GM06990 (cell line): ENCODE results near the gene CDC23.
"Not testable (repeated sequence)": the region's sequence is repeated elsewhere in the genome, so short reads cannot be mapped to it uniquely, and the experiment has no call there.

ENCODE experiments used
- DNase-seq: peaks from one replicate; pipeline ENCODE4 v3.0.0-alpha.2; 2011; ENCODE audit not compliant: insufficient read length; ENCODE audit errors: extremely low read depth
- H3K27me3 ChIP-seq: replicated peaks from 2 replicates; pipeline ENCODE4 v1.6.0; 2011; ENCODE audit warnings: low read length; ENCODE audit not compliant: control insufficient read depth, insufficient read depth
- H3K36me3 ChIP-seq: 2 replicates; pipeline ENCODE4 v1.5.1; 2011; ENCODE audit warnings: low read length; ENCODE audit not compliant: control insufficient read depth, insufficient read depth
- H3K4me3 ChIP-seq: replicated peaks from 2 replicates; pipeline ENCODE4 v1.5.1; 2011; ENCODE audit warnings: low read depth, mild to moderate bottlenecking, control low read depth, low read length
- TF ChIP-seq, protein P1 (sequence below): IDR thresholded peaks from 2 replicates; pipeline ENCODE4 v1.5.1; 2011; ENCODE audit warnings: low read length, control low read depth, mild to moderate bottlenecking, inconsistent platforms; ENCODE audit not compliant: insufficient read depth, poor library complexity, severe bottlenecking

CDC23 gene, protein sequence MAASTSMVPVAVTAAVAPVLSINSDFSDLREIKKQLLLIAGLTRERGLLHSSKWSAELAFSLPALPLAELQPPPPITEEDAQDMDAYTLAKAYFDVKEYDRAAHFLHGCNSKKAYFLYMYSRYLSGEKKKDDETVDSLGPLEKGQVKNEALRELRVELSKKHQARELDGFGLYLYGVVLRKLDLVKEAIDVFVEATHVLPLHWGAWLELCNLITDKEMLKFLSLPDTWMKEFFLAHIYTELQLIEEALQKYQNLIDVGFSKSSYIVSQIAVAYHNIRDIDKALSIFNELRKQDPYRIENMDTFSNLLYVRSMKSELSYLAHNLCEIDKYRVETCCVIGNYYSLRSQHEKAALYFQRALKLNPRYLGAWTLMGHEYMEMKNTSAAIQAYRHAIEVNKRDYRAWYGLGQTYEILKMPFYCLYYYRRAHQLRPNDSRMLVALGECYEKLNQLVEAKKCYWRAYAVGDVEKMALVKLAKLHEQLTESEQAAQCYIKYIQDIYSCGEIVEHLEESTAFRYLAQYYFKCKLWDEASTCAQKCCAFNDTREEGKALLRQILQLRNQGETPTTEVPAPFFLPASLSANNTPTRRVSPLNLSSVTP

DNA sequence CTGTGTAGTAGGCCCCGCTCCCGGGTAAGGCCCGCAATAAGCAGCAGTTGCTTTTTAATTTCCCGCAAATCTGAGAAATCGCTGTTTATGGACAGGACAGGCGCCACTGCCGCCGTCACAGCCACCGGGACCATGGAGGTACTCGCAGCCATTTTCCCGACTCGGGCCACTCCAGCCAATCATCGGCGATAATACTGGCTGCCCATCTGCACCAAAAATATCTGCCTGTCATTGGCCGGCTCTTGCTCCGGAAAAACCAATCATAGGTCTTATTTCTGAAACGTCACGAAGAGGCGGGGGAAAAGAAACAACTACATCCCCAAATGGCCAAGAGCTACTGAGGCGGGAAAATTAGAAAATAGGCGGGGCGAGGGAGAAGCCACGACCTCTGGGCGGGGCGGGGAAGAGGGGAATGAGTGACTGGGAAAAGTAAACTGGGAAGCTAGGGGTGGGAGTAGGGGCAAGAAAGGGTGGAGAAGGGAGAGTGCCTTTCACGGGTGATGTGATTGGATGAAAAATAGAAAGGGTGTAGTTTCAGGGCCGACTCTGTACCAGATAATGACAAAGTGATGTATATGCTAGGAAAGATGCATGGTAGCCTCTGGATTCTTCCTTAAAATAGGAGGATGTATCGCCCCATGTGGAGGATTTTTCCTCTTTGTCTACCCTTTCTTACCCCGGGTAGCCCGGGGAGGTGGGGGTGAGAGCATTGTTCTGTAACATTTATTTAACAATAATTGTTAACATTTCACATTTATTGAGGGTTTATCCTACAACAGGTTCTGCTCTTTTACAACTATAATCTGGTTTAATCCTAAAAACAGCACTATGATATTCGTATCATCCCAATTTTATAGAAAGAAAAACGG is at the start of gene CDC23:
TSS of gene CDC23 (minus strand) at position 163 of the 869 bp plus-strand sequence. CDS start at position 152, 11 bp downstream.
- TF ChIP-seq, protein P1, sequence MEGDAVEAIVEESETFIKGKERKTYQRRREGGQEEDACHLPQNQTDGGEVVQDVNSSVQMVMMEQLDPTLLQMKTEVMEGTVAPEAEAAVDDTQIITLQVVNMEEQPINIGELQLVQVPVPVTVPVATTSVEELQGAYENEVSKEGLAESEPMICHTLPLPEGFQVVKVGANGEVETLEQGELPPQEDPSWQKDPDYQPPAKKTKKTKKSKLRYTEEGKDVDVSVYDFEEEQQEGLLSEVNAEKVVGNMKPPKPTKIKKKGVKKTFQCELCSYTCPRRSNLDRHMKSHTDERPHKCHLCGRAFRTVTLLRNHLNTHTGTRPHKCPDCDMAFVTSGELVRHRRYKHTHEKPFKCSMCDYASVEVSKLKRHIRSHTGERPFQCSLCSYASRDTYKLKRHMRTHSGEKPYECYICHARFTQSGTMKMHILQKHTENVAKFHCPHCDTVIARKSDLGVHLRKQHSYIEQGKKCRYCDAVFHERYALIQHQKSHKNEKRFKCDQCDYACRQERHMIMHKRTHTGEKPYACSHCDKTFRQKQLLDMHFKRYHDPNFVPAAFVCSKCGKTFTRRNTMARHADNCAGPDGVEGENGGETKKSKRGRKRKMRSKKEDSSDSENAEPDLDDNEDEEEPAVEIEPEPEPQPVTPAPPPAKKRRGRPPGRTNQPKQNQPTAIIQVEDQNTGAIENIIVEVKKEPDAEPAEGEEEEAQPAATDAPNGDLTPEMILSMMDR: no peak
- Histone ChIP-seq H3K27me3 (no peaks in the 10 kb centered on the region), H3K36me3 (peaks cover 3% of the 10 kb centered on the region), H3K4me3 (peak within 1 kb of the TSS; percentile 100)
- DNase-seq: peak; percentile 84

DNA sequence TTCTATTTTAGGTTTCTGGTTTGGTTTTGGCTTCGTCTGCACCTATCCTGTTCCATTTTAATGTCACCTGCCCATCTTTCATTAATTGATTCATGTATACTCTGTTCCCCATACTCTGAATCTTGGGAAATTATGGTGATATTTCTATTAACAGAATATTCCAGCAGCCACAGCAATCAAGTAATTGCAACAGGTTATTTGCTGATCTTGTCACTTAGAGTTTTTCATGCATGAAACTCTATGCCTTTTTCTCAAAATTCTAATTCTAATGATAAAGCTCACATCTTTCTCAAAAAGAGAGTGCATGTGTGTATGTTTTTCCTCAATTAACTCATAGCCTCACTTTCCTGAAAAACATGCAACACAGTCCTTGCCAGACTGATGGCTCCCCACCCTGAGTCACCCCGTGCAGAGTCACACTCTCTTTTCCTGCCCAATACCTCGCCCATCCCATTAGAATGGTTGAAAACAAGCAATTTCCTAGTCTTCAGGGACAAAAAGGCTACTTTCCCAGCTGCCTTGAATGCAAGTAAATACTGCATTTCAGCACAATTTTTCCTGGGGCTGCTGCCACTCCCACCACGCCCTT is 45.7 kb upstream of the CDC23 start:
- DNase-seq: no peak
- Histone ChIP-seq H3K4me3 (no peak overlapping the region), H3K27me3 (no peaks in the 10 kb centered on the region; the same call in 1 of the 2 replicates), H3K36me3 (no peaks in the 10 kb centered on the region)
- TF ChIP-seq, protein P1: no peak

DNA sequence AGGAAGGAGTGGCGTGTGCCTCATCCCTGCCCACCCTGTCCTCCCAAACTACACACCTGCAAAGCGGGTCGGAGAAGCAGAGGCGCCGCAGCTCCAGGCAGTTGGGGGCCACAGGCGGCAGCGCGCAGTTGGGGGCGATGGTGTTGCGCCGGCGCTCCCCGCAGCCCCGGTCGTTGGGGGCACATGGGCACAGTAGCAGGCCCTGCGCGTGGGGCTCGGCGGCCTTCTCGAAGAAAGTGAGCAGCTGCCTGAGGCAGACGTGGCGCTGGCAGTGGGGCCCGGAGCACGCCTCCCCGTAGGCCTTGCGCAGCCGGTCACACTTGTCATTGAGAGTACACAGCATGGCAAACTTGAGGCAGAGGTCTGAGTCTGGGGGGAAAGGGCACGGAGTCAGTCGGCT is 44.5 kb upstream of the CDC23 start:
- DNase-seq: no peak
- TF ChIP-seq, protein P1: no peak
- Histone ChIP-seq H3K36me3 (no peaks in the 10 kb centered on the region), H3K27me3 (no peaks in the 10 kb centered on the region), H3K4me3 (no peak overlapping the region)

DNA sequence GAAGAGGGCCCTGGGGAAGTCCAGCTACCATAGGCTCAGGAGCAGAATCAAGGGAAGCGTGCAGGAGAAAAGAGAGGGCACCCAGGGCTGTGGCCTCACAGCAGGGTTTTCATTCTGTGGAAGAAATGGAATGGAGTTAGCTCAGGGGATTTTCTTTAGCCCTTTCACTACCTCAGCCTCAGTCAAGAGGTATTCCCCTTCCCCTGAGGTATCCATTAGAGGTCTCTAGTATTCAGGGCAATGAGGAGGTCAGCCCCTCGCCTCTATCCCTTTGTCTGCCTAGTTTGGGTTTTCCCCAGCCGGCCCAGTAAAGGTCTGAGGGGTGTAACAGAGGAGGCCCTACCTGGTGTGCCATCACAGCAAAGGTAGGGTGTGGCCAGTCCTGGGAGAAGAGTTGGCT is 39.8 kb upstream of the CDC23 start:
- no peak overlapping the region for H3K4me3 ChIP-seq
- no peak for DNase-seq

DNA sequence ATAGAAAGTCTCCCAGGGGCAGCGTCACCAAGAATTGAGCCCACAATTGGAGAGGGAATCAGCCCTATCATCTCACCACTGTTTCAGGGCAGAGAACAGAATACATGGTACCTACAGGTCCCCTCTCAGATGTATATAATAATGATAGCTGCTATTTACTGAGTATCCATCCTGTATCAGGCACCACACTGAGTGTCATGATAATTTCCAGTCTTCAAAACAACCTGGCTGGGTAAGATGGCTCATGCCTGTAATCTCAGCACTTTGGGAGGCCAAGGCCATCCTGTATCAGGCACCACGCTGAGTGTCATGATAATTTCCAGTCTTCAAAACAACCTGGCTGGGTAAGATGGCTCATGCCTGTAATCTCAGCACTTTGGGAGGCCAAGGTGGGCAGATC is 34.7 kb upstream of the CDC23 start:
- H3K36me3 ChIP-seq, H3K27me3 ChIP-seq, H3K4me3 ChIP-seq, DNase-seq: not testable (repeated sequence)

More for the DNA sequence above, 39.8 kb upstream of the CDC23 start:
- Histone ChIP-seq H3K27me3 (no peaks in the 10 kb centered on the region), H3K36me3 (no peaks in the 10 kb centered on the region)
- TF ChIP-seq, protein P1: no peak

DNA sequence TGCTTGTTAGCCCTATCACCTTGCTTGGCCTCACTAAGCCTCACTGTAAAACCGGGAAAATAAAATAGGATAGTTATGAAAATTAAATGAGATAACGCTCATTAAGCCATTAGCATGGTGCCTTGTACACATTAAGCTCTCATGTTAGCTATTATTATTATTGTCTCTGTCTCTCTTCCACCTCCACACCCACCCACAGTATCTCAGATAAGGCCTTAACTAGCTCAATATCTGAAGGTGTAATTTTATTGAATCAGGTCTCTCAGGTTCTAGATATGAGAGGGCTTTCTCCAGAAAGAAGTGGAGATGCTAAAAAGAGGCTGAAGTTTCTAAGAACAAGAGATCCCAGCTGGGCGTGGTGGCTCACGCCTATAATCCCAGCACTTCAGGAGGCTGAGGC is 33.7 kb upstream of the CDC23 start:
- H3K4me3 ChIP-seq: no peak overlapping the region
- no peaks in the 10 kb centered on the region for H3K36me3 ChIP-seq
- no peaks in the 10 kb centered on the region; the same call in 1 of the 2 replicates for H3K27me3 ChIP-seq
- TF ChIP-seq, protein P1: no peak
- DNase-seq: no peak
